Calu3 (cell line): ENCODE measurements around the gene DUSP10. TPM values are rescaled to one million over a fixed set of nuclear protein-coding genes. Genes with fewer than 3 reads are reported as not detected.

Source experiments
- BruUV-seq: library from RNA; stranded (reverse); fragments of 400-500 nt; replicated peaks from 2 replicates; lab custom pipeline; 2021; lab: Mats Ljungman, UMichigan
- CTCF ChIA-PET: fragments of 300-600 bp; sonication (Branson Sonifier 250); formaldehyde crosslinking; loops from one replicate; lab custom pipeline; 2022; ENCODE audit warnings: antibody characterized with exemption; lab: Charles Lee
- DNase-seq: peaks from one replicate; pipeline ENCODE4 v3.0.0; 2022
- H3K27ac Mint-ChIP-seq: one replicate; pipeline ENCODE4 v1.8.0; 2022; ENCODE audit warnings: mixed read lengths; ENCODE audit not compliant: unreplicated experiment
- H3K27me3 Mint-ChIP-seq: one replicate; pipeline ENCODE4 v1.8.0; 2022; ENCODE audit warnings: mixed read lengths; ENCODE audit not compliant: unreplicated experiment
- H3K36me3 Mint-ChIP-seq: one replicate; pipeline ENCODE4 v1.8.0; 2022; ENCODE audit warnings: mild to moderate bottlenecking, moderate library complexity, mixed read lengths; ENCODE audit not compliant: insufficient read depth, unreplicated experiment
- H3K4me1 Mint-ChIP-seq: one replicate; pipeline ENCODE4 v1.8.0; 2022; ENCODE audit warnings: mild to moderate bottlenecking, low read depth, mixed read lengths; ENCODE audit not compliant: unreplicated experiment
- H3K4me3 Mint-ChIP-seq: one replicate; pipeline ENCODE4 v1.8.0; 2022; ENCODE audit warnings: mild to moderate bottlenecking, low read depth, moderate library complexity, mixed read lengths; ENCODE audit not compliant: unreplicated experiment
- H3K9me3 Mint-ChIP-seq: one replicate; pipeline ENCODE4 v1.8.0; 2022; ENCODE audit warnings: low read depth, mixed read lengths; ENCODE audit not compliant: unreplicated experiment
- intact Hi-C: fragments of 100-400 bp; cut with micrococcal nuclease; formaldehyde crosslinking; loops from one replicate; pipeline ENCODE4 v1.10.0; 2022; ENCODE audit not compliant: unreplicated experiment
- total RNA-seq: library from RNA; stranded (reverse); gene quantifications from 2 replicates; pipeline ENCODE4 v1.2.3, GENCODE V29; 2022
- TF ChIP-seq, protein P1 (sequence below): fragments of 200-600 bp; IDR thresholded peaks from one replicate; pipeline ENCODE4 v1.8.0; 2022; ENCODE audit warnings: antibody characterized with exemption; ENCODE audit not compliant: unreplicated experiment

Gene DUSP10
- total RNA-seq, 1 experiment from 2014 or later, result 55.1 TPM

DNA sequence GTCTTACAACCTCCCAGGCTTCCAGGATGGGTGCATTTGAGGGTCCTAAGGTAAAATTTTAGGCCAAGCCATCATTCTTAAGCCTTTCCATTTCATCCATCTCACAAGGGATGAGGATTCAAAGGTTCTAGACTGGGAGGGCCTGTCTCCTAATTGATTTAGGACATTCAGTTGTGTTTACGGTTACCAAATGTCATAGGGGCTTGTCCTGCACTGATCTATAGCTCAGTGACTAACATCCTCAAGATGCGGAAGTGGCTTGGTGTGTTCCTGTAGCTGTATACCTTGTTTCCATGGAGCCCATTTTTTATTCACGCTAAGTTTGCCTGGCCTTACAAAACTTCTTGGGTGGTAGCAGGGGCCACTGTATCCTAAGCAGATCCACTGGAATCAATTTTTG lies 52.8 kb downstream of the DUSP10 start:
- Mint-ChIP-seq H3K4me1 (no peaks in the 10 kb centered on the region), H3K9me3 (no peaks in the 10 kb centered on the region), H3K36me3 (no peaks in the 10 kb centered on the region), H3K27ac (peak overlapping the region; percentile 51), H3K27me3 (no peaks in the 10 kb centered on the region), H3K4me3 (no peak overlapping the region)
- DNase-seq, result peak; percentile 49
- intact Hi-C loops, result no loop called here
- CTCF ChIA-PET, result no interaction called here
- no TSS peak for BruUV-seq
- TF ChIP-seq, protein P1, sequence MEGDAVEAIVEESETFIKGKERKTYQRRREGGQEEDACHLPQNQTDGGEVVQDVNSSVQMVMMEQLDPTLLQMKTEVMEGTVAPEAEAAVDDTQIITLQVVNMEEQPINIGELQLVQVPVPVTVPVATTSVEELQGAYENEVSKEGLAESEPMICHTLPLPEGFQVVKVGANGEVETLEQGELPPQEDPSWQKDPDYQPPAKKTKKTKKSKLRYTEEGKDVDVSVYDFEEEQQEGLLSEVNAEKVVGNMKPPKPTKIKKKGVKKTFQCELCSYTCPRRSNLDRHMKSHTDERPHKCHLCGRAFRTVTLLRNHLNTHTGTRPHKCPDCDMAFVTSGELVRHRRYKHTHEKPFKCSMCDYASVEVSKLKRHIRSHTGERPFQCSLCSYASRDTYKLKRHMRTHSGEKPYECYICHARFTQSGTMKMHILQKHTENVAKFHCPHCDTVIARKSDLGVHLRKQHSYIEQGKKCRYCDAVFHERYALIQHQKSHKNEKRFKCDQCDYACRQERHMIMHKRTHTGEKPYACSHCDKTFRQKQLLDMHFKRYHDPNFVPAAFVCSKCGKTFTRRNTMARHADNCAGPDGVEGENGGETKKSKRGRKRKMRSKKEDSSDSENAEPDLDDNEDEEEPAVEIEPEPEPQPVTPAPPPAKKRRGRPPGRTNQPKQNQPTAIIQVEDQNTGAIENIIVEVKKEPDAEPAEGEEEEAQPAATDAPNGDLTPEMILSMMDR, result no peak

DNA sequence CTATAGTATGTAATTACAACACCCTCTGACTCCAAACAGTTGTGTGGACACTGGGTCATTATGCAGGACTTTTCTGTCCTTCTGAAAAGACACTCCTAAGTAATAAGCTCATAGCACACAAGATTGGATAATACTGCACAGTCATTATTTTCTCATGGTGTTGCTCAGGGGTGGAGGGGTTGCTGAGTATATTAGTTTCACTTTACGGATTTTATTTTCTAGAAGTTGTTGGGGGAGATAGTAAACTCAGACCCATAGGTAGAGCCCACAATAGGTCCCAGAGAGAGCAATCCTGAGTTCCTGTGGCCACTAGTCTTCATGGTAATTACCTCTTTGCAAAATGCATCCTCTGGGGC lies 53.4 kb downstream of the DUSP10 start:
- CTCF ChIA-PET, result interaction anchor here (0.6 kb wide), 1 partner anchor 20 kb away, joined by 7 read pairs; no protein-coding TSS in a partner anchor
- no peaks in the 10 kb centered on the region for H3K36me3 Mint-ChIP-seq
- H3K4me1 Mint-ChIP-seq, result no peaks in the 10 kb centered on the region
- TF ChIP-seq, protein P1, result no peak
- H3K27ac Mint-ChIP-seq, result no peak overlapping the region
- no peak overlapping the region for H3K4me3 Mint-ChIP-seq
- no peaks in the 10 kb centered on the region for H3K9me3 Mint-ChIP-seq
- H3K27me3 Mint-ChIP-seq, result no peaks in the 10 kb centered on the region
- intact Hi-C loops, result no loop called here
- BruUV-seq, result no TSS peak
- no peak for DNase-seq

DNA sequence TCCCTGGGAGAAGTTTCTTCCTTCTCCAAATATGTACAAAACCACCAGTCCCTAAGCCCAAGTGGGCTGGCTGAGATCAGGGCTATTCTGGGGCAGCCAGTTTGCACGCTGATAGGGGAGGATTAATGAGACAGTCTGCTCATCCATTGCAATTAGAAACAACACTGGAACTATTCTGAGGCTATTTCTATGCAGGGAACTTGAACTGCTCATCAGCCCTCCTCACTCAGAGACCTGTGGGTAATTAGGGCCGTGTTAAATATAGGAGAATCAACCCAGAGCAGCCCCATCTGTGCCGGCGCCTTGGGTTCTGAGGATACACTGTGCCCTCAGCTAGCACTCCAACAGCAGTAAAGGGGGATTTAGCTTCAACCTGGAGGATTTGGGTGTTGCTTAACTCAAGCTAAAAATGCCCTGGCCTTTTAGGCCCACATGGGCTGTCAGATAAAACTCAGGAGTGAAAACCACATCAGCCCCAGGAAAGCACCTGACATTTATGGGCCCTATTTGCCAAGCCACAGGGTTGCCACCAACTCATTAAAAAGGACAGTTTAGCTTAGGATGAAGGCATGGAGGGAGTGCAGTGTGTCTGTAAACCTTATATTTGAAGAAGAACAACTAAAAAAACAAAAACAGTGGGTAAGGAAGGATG lies 53.9 kb downstream of the DUSP10 start:
- no TSS peak for BruUV-seq
- DNase-seq, result no peak
- TF ChIP-seq, protein P1, result no peak
- intact Hi-C loops, result no loop called here
- Mint-ChIP-seq H3K4me1 (no peaks in the 10 kb centered on the region), H3K27ac (no peak overlapping the region), H3K9me3 (no peaks in the 10 kb centered on the region), H3K36me3 (no peaks in the 10 kb centered on the region), H3K27me3 (no peaks in the 10 kb centered on the region), H3K4me3 (no peak overlapping the region)
- CTCF ChIA-PET, result no interaction called here

DNA sequence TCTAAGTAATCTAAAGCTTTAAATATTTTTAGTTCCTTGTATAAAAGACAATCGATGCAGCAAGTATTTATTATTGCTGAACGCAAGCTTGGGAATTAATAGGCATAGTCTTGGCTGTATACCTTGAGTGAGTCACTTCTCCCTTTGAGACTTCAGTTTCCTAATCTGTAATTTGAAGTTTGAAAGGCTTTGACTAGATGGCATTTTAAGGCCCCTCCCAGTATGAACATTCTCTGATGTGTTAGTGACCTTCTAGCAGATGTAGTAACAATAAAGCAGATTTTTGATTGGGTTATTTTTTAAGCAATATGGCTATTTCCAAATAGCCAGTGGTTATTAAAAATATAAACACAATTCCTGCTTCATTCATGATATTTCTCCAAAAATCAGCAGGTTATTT lies 58.2 kb downstream of the DUSP10 start:
- TF ChIP-seq, protein P1, result no peak
- DNase-seq, result no peak

More for the DNA sequence above, 58.2 kb downstream of the DUSP10 start:
- H3K4me3 Mint-ChIP-seq, result no peak overlapping the region
- BruUV-seq, result no TSS peak
- CTCF ChIA-PET, result no interaction called here
- no peak overlapping the region for H3K27ac Mint-ChIP-seq
- intact Hi-C loops, result no loop called here
- no peaks in the 10 kb centered on the region for H3K4me1 Mint-ChIP-seq
- no peaks in the 10 kb centered on the region for H3K36me3 Mint-ChIP-seq
- no peaks in the 10 kb centered on the region for H3K27me3 Mint-ChIP-seq
- H3K9me3 Mint-ChIP-seq, result no peaks in the 10 kb centered on the region
